Pancreas (tissue), 10 donors: ENCODE measurements around the gene ADGRV1. TPM values are rescaled to one million over a fixed set of nuclear protein-coding genes. Genes with fewer than 3 reads are reported as not detected.
"Not testable (repeated sequence)": the region's sequence is repeated elsewhere in the genome, so short reads cannot be mapped to it uniquely, and the experiment has no call there.

Experiments
- ATAC-seq, 4 donors: fragments of 200-7000 bp; cut with Tn5 transposase; one replicate each; pipeline versions ENCODE4 v1.8.0 to v1.9.1; 2020; ENCODE audit warnings: mild to moderate bottlenecking in 4 of 4, moderate library complexity in 4 of 4
- DNase-seq, 6 donors: peaks; one replicate each; pipeline ENCODE4 v3.0.0-alpha.2; 2020
- FAIRE-seq: peaks from 2 replicates; lab custom pipeline; 2012; peaks lifted over from hg19 to GRCh38; lab: Jason Lieb, UNC
- H3K27ac ChIP-seq, 4 donors: fragments of 200-600 bp; sonication (generic); 1 replicate in 3 of 4; 2 replicates in 1 of 4; pipeline versions ENCODE4 v1.5.0 to v1.8.0; 2020
- H3K27me3 ChIP-seq, 4 donors: fragments of 200-600 bp; one replicate each; pipeline ENCODE4 v1.8.0; 2021
- H3K36me3 ChIP-seq, 3 donors: fragments of 200-600 bp; sonication (generic) in 1 of 3; one replicate each; pipeline versions ENCODE4 v1.5.0 to v1.8.0; 2020 to 2021
- H3K4me1 ChIP-seq, 3 donors: fragments of 200-600 bp; one replicate each; pipeline ENCODE4 v1.8.0; 2021
- H3K4me3 ChIP-seq, 4 donors: fragments of 200-600 bp; sonication (generic) in 2 of 4; one replicate each; pipeline versions ENCODE4 v1.5.0 to v1.8.0; 2020 to 2021
- H3K9me3 ChIP-seq, 4 donors: fragments of 200-600 bp; one replicate each; pipeline ENCODE4 v1.8.0; 2021
- CTCF ChIP-seq, 4 donors: fragments of 200-600 bp; sonication (generic) in 3 of 4; IDR thresholded peaks; one replicate each; pipeline versions ENCODE4 v1.5.0 to v1.8.0; 2021; ENCODE audit warnings: antibody characterized with exemption in 4 of 4
- WGBS, 2 donors: extraction: QIAGEN DNeasy Blood & Tissue Kit; methylation state at CpG; one replicate each; pipeline ENCODE4 v1.1.7; 2013; 5-methylcytosine and 5-hydroxymethylcytosine counted together
- intact Hi-C, 3 donors: fragments of 100-400 bp; cut with DNase I; formaldehyde crosslinking; loops; one replicate each; pipeline versions ENCODE4 v1.11.1 to v1.14.2; 2022
- polyA plus RNA-seq, 2 donors: library from polyadenylated mRNA; stranded (reverse); fragments of 200-250 nt; gene quantifications; one replicate each; pipeline ENCODE4 v1.2.3, GENCODE V29; 2013
- total RNA-seq, 6 donors: library from RNA; stranded (reverse); fragmentation: NEBNext Ultra II Directional in 4 of 6; extraction: Animal tissue kit (Norgen Biotek cat#: 25700) in 4 of 6; gene quantifications; one replicate each; pipeline versions ENCODE4 v1.2.1 to v1.2.4, GENCODE V29; 2021 to 2023
- donor health status: healthy with polysubstance abuse.
- donor health status: DM: no; HTN: no; CAD: no; lungs with moderate emphysema.
- donor health status: DM: no; HTN: no; CAD: no.
- donor health status: control.
- donor health status: control.
- donor health status: Bipolar disorder and iron deficiency.
- donor health status: DM: yes; HTN: yes; CAD: no.
- donor health status: DM: no; HTN: no; CAD: no.
- donor health status: DM: no; HTN: no; CAD: no.
- donor health status: DM: yes; HTN: yes; CAD: no.

Gene ADGRV1
- total and polyA plus RNA-seq, 8 donors = 3.9 to 6.9 (median 5.4) TPM

DNA sequence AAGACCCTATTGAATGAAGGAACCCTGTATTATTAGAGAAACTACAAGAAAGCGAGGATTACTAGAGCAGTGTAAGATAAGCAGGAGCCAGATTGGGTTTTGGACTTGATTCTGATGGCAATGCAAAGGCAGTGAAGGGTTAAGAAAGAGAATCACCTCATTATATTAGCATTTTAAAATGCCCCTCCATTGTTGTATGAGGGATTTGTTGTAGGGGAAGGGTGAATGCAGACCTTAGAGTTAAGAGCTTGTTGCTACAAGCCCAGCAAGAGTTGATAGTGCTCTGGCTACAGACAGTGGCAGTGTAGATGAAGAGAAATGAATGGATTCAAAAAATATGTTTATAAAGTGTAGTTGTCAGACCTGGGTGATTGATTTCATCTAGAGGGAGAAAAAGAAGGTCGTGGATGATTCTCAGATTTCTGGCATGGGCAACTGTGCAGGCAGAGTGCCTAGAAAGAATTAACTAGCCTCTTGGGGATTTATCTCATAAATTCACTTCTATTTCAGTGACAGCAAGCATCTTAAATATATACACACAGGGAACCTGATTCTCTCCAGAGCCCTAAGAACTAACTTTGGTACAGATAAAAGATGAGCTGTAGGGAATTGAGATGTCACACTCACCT, 479.7 kb downstream of the ADGRV1 start:
- WGBS, 2 donors = 56 to 57% methylated on average over 2 of the region's 2 CpGs
- no peaks in the 10 kb centered on the region for H3K9me3 ChIP-seq
- H3K27me3 ChIP-seq = no peaks in the 10 kb centered on the region
- no peak overlapping the region for H3K4me3 ChIP-seq
- DNase-seq = no peak
- no peaks in the 10 kb centered on the region for H3K36me3 ChIP-seq
- H3K27ac ChIP-seq = no peak overlapping the region
- FAIRE-seq = no peak
- TF ChIP-seq CTCF (IDR thresholded peaks at IDR 0.05) = no peak
- intact Hi-C loops = no loop called here
- ATAC-seq = no peak
- H3K4me1 ChIP-seq = no peaks in the 10 kb centered on the region

GRCh38 chr5:91041132-91041531, 482.5 kb downstream of the ADGRV1 start:
- H3K27ac ChIP-seq, ATAC-seq, H3K4me1 ChIP-seq, FAIRE-seq, H3K9me3 ChIP-seq, DNase-seq, H3K27me3 ChIP-seq, H3K36me3 ChIP-seq, intact Hi-C loops, H3K4me3 ChIP-seq: not testable (repeated sequence)
- 82 to 90% methylated on average over 1 of the region's 1 CpG for WGBS, 2 donors

DNA sequence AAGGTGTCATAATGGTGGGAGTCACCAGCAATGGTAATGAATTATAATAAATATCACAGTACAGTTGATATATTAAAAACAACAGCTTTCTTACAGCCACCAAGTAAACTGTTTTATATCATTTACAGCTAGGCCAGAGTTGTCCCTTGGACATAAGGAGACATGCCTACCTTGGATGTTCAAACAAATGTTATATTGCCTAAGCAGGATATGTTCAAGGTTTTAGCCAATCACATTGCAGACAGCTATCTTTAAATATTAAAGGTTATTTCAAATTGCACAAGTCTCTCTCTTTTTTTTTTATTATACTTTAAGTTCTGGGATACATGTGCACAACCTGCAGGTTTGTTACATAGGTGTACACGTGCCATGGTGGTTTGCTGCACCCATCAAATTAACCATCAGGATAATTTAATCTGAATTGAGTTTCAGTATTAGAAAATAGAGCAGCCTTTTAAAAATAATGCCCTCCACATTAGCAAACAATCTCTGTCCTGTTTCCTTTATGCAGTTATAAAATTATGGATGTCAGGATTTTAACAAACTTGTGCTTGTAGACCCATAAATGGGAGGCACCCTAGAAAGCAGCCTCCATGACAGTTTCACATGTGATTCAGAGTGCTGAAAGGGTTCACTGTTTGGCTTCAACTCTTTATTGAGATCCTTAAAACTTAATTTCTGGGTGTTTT, 483.8 kb downstream of the ADGRV1 start:
- 87 to 97% methylated on average over 1 of the region's 1 CpG for WGBS, 2 donors
- intact Hi-C loops = no loop called here
- no peaks in the 10 kb centered on the region for H3K4me1 ChIP-seq
- ATAC-seq = no peak
- no peak overlapping the region for H3K27ac ChIP-seq
- no peaks in the 10 kb centered on the region for H3K36me3 ChIP-seq
- no peak for FAIRE-seq
- no peaks in the 10 kb centered on the region for H3K27me3 ChIP-seq
- no peak for DNase-seq
- H3K9me3 ChIP-seq = no peaks in the 10 kb centered on the region
- TF ChIP-seq CTCF (IDR thresholded peaks at IDR 0.05) = no peak
- H3K4me3 ChIP-seq = no peak overlapping the region

GRCh38 chr5:91042936-91043255, 484.3 kb downstream of the ADGRV1 start:
- FAIRE-seq = no peak
- no peak overlapping the region for H3K27ac ChIP-seq

DNA sequence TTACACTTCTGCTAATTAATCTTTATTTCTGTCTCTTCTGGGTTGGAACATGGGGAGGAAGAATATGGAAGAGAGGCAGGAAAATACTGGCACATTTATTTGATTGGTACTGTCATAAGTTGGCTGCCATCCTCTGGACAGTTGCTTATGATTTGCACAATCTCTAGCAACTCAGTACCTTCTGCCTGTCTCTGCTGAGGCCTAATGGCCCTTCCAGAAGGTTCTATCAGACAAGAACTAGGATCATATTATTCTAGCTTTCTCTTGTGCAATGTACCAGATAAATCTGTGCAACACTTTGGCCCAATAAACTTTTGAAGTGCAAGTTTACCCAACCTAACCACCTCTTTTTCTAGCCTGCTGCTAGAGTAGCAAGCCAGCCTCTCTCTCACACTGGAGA, 489.5 kb downstream of the ADGRV1 start:
- no peaks in the 10 kb centered on the region for H3K4me1 ChIP-seq
- no peak overlapping the region for H3K4me3 ChIP-seq
- TF ChIP-seq CTCF (IDR thresholded peaks at IDR 0.05) = no peak
- no peaks in the 10 kb centered on the region for H3K27me3 ChIP-seq
- intact Hi-C loops = no loop called here
- no peak overlapping the region for H3K27ac ChIP-seq
- H3K9me3 ChIP-seq = no peaks in the 10 kb centered on the region
- FAIRE-seq (no peak), ATAC-seq (peak in 1 of 4 donors; percentile 20), DNase-seq (no peak)
- no peaks in the 10 kb centered on the region for H3K36me3 ChIP-seq

More at GRCh38 chr5:91042936-91043255, 484.3 kb downstream of the ADGRV1 start:
- no peaks in the 10 kb centered on the region for H3K36me3 ChIP-seq
- no peak for DNase-seq
- intact Hi-C loops = no loop called here
- H3K27me3 ChIP-seq = no peaks in the 10 kb centered on the region
- no peak for TF ChIP-seq CTCF (IDR thresholded peaks at IDR 0.05)
- H3K4me1 ChIP-seq = no peaks in the 10 kb centered on the region
- H3K9me3 ChIP-seq = no peaks in the 10 kb centered on the region
- 27 to 32% methylated on average over 2 of the region's 2 CpGs for WGBS, 2 donors
- no peak for ATAC-seq
- H3K4me3 ChIP-seq = no peak overlapping the region
